Inflammatory macrophage (primary cell): ENCODE results near the gene PCARE.
"Not testable (repeated sequence)": the region's sequence is repeated elsewhere in the genome, so short reads cannot be mapped to it uniquely, and the experiment has no call there.

Source experiments
- DNase-seq, 2 donors: peaks; one replicate each; pipeline ENCODE4 v3.0.0-alpha.2; 2020 to 2022
- total RNA-seq, 18 experiments: gene quantifications; one replicate each; lab custom pipeline; 2026; ENCODE audit warnings: mixed read lengths in 6 of 18, inconsistent platforms in 2 of 18; lab: John Stamatoyannopoulos, UW

PCARE gene
- 0 to 11.3 (median 1.7) reads per million in 18 experiments for total RNA-seq

DNA sequence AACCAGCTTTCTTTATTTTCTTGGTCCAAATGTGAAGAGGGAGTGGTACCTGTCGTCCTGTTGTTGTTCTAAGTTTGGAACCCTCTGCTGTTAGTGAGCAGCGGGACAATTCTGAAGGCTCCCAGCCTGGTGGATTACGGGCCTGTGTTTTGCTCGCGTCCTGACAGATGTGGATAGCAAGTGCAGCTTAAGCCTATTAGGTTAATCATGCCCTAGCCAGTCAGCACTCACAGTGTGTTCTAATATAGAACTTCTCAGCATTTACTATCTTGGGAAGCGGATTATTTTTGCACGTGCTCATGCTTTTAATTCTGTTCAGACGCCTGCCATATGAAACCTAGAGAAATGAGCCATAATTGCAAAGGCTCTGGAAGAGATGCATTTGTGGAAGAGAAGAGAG, at the start of gene PCARE:
Gene PCARE, minus strand, starts transcription at position 113 of the 400 bp plus-strand sequence. CDS start 262 bp downstream, outside the sequence.
- DNase-seq: no peak

DNA sequence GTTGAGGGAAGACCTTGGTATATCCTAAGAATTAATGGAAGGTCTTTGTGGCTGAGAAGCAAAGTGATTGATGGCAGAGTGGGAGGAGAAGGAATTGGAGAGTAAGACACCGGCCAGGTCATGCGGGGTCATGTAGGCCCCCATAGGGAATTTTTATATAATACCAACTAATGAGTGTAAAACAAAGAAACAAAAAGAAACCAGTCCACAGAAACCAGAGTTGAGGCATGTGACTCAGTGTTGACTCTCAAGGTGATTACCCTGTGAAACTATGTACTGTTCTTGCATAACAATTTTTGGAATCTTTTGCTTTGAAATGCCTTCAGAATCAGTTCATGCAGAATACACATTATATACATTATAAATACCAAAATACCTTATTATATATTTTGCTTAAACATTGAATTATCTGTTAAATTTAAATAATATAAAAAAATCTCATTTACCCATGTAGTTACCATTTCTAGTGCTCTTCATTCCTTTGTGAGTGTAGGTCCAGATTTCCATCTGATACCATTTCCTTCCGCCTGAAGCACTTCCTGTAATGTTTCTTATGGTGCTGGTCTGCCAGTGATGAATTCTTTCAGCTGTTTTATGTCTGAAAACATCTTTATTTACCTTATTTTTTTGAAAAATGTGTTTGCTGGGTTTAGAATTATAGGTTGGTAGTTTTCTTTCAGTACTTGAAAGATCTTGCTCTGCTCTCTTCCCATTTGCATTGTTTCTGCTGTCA, 49.5 kb upstream of the PCARE start:
- DNase-seq: no peak

DNA sequence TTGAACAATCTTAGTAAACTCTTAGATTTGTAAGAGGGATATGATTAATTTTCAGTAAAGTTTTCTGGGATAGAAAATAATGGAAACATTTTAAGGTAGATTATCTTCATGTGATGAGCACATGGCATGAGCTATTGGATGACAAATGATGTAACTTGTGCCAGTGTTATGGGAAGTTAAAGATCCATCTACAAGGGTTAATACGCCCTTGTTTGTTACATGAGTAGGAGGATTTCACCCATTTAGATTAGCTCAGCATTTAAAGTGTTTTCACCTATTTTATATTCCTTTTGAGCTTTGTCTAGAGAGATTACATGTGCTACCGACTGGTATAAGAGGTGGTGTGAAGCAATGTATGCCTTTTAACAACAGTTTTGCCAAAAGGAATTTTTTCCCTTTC, 46.5 kb upstream of the PCARE start:
- DNase-seq: peak; percentile 17 to 21

DNA sequence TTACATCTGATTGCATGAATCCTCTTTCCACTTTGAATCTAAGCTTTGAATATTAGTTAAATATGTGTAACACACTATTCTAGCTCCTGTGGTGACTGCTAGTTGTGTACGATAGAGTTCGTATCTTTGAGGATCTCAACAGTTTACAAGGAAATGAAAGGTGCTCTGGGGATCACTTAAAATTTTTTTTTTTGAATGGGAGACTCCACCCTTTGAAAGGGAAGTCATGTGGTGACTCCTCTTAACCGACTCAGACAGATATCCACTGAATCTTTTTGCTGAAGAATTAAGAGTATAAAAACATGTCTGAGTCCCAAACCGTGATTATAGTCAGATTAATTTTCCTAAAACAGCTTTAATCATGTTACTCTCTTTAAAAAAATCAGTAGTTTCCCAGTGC, 44.9 kb upstream of the PCARE start:
- DNase-seq: no peak

DNA sequence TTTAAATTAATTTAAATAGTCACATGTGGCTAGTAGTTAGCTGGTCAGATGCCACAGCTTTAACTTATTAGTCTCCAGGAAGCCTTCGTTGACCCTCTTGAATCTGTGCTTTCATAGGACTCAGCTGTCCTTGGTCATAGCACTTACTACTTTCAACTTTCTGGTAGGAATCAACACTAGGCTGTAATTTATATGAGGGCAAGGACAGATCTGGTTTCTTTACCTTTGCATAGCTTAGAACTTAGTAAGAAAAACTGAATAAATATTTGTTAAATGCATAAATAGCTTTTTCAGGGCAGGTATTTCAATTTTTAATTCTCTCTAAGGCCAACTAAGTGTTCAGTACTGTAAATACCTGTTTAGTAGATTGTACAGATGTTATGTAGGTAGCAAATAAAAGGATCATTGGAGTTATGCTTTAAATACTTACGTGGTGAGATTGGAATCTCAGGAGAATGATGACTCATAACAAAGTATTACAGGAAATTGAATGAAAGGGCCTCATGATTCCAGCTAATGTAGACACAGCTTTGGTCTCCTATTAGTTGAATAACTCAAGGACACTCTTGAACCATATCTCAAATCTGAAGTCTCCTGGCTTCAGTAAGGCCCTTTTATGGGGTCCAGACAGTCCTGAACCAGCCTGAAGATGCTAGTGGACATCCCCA, 43.4 kb upstream of the PCARE start:
- DNase-seq: peak in 1 of 2 donors; percentile 22

DNA sequence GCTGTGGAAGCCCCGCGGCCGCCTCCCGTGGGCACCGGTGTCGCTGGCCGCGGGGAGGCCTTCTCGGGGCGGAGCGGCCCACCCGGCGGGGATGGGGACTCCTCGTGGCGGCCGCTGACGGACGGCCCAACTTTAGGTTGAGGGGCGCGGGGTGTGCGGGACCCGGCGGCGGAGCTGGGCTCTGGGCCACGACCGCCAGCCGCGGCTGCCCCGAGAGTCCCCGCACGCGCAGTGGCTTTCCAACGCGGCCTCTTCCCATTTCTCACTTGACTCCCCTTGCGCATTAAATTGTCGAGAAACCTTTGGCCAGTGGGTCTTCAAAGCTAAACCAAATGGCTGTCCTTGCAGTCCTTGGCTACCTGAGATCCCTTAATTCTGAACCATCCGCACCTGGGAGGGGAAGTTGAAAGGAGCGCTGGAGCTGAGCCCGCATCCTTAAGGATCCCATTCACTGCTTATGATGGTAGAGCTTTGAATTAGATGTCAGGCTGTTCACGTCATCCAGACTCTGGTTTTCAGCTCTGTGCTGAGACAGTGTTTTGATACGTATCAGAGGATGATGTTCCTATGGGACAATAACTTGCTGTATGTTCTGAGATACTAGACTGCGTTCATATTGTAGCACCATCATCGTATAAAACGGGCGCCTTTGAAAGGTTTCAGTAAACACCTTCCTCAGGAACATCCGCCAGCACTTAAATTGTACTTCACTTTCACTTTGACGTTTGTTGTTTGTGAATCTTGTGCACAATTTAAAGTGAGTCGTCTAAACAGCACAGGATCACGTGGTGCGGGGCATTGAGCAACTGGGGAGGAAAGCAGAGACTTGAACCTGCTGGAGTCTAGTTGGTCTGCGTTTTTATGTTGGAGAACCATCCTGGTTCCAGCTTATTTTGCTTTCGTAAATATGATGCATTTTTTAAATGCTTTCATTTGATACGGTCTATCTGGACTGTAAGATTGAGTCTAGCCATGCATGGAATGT, 41.8 kb upstream of the PCARE start:
- DNase-seq: peak; percentile 76 to 84

DNA sequence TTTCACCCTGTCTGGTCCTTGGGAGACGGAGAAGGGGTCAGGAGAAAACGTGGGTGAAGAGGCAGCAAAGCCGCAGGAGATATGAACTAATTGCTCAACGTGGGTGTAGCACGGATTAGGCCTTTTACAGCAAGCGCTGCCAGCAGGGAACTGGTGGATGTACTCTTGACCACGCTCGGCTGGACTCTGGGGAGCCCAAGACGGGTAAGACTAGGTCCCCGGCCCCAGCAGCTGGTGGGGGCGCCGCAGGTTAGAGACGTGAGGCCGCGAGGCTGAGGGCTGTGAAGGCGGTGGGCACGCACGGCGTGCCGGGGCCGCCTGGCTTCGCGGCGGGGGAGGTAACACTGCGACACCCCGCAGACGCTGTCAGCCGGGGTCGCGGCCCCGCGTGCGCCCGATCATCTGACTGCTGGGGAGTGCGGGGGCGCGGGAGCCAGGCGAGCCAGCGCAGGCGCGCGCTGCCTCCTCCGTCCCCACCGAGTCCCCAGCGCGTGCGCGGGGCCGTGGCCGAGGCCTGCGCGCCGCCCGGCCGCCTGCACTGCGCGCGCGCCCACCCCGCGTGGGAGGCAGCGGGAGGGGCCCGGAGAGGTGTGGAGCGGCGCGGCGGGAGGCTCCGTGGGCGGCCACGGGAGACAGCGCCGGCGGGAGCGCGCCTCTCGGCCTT, 40.8 kb upstream of the PCARE start, which contains the start of gene CLIP4:
Gene CLIP4, plus strand, starts transcription at position 470 of the 664 bp plus-strand sequence. CDS start 5,974 bp downstream, outside the sequence.
- peak; percentile 85 to 95 for DNase-seq

DNA sequence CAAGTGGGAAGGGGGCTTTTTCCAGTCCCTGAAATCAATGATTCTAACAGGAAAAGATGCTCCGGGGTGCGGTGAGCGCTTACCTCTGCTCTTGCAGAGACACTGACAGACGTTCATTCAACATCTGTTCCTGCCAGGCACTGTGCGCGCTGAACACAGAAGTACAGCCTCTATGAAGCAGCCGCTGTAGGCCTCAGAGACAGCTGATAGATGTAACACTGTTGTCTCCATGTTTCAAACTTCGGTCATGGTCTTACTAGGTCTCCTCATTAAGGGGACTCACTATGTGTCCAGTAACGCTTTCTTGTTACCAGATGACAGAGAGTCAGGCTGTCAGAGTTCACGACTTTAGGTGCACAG, 40.2 kb upstream of the PCARE start:
- DNase-seq: no peak

DNA sequence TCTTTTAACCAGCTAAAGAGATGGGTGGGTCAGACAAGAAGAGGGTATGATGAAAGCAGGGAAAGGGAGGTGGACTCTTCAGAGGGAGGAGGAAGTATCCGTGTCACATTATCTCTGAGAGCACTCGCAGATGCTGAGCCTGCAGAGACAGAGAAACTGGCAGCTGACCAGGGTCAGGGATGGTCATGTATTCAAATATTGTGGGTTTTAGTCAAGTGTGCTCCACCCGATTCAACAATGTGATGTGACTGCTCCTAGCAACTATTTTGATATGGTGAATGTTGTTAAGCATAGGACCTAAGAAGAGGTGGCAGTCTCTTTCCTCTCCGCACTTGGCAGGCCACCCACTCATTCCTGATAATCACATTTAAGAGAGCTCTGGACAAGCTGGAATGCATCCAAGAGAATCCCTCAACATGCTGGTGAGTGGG, 39.6 kb upstream of the PCARE start:
- peak; percentile 98 to 99 for DNase-seq

DNA sequence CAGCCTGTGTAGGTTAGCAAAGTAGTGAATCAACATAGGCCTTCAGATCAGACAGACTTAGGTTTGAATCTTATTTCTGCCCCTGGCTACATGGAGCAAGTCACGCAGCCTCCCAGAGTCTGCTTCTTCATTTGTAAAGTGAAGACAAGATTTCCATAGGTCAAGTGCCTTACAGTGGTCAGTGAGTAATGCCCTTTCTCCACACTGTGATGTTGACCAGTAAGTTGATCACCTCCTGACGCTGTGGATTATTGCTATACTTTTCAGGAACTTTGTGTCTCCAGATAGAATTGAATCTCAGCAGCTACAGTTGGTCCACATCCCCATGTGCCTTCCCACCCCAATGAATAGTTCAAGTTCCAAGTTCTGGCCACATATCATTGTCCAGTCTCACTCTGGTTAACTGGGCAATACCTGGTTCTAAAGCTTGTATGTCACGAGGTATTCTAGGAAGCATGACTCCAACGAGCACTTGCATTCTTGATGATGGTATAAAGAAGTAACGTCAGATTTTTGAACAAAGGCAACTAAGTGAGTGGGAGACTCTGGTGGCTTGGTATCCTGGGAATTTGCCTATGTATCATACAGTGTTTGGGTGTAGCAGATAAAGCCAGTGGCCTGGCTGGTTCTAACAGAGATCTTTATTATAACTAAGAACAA, 38.8 kb upstream of the PCARE start:
- DNase-seq: peak; percentile 84 to 89

DNA sequence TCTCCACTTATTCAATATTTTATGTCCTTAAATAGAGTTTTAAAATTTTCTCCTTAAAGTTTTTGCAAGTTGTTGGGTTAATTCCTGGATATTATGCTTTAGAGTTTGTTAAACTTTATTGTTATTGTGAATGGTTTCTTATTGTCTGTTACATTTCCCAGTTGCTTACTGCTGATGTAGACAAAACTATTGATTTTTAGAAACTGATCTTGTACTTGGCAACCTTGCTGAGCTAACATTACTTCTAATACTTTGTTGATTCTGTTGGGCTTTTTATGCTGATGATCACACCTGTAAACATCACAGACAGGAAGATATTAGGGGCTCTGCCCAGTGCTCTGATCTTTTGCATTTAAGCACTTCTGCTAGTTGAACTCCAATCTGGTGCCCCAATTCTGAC, 38.1 kb upstream of the PCARE start:
- no peak for DNase-seq

DNA sequence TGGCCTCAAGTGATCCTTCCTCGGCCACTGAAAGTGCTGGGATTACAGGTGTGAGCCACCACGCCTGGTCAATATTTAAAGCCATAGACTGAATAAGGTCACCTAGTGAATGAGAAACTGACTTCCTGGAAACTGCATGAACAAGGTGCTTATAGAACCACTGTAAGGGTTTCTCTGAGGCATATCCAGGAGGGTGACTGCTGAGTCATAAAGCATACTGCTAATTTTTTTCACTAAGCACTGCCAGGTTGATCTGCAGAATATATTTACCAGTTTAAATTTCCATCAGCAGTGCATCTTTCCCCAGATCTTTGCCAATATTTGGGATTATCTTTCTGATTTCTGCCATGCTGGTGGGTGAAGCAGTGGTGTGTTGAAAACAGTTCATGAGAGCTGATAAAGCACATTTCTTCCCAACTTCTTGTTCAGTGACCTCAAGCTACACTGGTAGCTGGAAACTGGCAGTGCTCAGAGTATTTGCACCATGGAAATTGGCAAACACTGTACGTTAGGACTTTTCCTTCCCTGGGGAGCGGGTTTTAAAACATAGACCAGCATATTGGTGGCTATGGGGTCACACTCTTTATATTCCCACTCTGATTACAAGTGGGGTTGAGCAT, 36.7 kb upstream of the PCARE start:
- DNase-seq: peak; percentile 34 to 50

DNA sequence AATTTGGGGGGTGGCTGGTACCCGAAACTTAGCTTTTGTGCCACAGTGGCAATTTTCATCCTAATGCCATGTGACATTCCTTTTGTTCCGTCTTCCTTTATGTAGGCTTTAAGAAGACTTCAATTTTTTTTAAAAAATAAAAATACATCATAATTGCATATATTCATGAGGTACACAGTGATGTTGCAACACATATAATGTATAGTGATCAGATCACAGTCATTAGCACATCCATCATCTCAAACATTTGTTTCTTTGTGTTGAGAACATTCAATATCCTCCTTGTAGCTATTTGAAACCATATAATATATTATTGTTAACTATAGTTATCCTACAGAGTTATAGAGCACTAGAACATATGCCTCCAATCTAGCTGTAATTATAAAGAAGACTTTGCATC, 34.9 kb upstream of the PCARE start:
- DNase-seq: no peak

DNA sequence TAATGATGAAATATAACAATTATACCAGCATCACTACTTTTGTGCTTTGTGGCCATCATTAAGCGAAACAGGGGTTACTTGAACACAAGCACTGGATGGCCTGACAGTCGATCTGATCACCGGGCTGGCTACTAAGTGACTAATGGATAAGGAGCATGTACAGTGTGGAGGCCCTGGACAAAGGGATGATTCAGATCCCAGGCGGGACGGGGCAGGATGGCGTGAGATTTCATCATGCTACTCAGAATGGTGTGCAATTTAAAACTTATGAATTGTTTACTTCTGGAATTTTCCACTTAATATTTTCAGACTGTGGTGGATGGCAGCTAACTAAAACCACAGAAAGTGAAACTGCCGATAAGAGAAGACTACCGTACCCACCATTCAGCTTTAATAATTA, 33.9 kb upstream of the PCARE start:
- peak; percentile 40 to 53 for DNase-seq

DNA sequence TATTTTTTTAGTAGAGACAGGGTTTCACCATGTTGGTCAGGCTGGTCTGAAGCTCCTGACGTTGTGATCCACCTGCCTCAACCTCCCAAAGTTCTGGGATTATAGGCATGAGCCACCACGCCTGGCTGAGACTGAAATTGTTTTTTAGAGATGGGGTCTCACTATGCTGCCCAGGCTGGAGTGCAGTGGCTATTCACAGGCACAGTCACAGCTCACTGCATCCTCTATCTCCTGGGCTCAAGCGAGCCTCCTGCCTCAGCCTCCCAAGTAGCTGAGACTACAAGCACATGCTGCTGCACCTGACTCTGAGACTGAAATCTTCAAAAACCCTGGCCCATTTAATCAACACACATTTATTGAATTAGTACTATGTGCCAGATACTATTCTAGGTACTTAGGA, 33.2 kb upstream of the PCARE start:
- not testable (repeated sequence) for DNase-seq

DNA sequence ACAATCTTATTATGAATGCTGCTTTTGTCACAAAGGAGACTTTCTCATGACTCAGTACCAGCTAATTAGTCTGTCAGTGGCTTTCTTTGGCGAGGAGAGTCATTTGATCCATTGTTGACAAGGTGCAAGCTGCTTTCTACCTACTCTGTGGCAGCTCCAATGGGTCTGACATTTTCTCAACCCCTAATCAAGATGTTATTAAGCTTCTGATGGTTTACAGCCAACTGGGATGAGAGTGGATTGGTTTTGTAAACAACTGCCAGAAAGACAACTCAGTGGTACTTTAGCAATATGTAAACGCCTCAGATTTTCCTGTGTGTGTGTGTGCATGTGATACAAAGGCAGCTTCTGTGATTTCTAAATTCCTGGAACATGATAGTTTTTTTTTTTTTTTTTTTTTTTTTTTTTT, 32.7 kb upstream of the PCARE start:
- peak; percentile 47 to 49 for DNase-seq

DNA sequence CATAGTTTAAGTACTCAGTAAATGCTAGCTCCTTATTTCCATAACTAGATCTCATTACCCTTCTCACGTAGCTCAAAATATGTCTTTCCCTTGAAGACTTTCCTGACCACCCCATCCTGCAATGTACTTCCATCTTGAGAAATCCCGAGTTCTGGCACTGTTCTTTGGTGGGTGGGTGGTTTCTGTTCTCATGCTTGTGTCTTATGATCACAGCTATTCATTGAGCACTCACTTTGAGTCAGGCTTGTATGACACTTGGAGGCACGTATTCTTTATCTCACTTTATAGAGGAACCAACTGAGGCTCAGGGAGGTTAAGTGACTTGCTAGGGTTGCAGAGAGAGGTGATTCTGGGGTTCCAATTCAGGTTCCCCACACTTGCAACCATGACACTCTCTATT, 31.9 kb upstream of the PCARE start:
- peak; percentile 63 to 80 for DNase-seq

DNA sequence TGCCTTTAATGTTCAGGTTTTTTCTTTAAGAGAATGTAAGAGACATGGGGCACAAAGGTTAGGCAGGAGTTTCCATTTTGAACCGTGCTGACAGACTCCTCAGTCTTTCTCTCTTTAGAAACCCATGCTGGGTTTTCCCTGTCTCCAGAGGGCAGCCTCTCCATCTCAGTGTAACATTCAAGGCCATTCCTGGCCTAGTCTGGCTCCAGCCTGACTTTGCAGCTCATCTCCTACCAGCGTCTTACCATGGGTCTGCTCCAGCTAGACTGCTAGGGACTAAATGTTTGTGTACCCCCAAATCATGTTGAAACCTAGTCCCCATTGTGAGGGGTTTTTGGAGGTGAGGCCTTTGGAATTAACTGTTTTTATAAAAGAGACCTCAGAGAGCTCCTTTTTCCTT, 31.1 kb upstream of the PCARE start:
- no peak for DNase-seq

DNA sequence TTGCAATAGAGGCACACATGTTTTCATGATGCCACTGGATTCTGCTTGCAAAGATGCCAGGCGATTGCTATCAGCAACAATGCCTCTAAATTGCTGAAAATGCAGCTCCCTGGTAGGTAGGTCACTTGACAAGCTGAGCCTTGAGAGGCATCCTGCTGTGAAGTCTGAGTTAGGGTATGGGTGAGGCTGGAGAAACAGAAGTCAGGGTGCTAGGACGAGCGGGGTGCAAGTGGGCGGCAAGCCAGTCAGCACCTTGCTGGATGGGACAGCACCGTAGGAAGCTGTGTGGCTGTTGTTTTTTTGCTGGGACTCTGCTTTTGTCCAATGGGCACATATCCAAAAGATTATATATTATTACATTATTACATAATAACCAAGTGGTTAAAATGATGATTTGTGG, 30.4 kb upstream of the PCARE start:
- peak in 1 of 2 donors; percentile 36 for DNase-seq

DNA sequence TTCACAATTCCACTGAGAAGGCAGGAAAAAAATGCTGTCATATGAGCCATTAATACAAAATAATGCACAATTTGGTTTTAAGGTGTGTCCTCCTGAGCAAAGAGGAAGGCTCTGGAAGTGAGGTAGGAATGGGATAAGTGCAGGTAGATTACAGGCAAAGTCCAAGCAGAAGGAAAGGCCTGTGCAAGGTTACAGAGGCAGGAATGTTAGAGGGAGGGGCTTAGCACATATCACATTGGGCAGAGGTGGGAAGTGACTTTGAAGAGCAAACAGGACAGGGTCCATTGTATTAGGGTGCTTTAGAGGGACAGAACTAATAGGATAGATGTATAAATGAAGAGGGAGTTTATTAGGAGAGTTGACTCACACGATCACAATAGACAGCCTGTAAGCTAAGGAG, 26.2 kb upstream of the PCARE start:
- no peak for DNase-seq

DNA sequence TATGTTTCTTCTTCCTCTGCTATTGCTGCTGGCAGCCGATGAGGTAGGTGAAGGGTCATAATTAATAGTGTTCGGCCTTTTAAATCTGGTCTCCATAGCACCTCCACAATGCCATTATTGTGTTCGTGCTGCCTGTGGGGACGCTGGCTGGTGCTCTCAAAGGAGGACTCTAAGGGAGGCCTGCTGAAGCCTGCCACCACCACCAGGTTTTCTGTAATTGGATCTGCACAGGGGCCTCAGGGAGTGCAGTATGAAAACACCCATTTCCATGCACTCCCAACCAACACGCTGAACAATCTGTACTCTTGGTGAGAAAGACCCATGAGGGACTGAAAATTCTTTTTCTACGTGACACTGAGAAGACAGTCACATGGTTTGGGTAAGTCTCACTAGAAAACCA, 23.2 kb upstream of the PCARE start:
- DNase-seq: no peak
